ENCODE results near the gene HKDC1.

The HKDC1 gene

GRCh38 chr10:69201045-69201444 lies 19.1 kb upstream of the HKDC1 start:
- Histone ChIP-seq H3K4me1 (ENCODE audit: control insufficient read depth in 1 of 2, insufficient read depth in 1 of 2, low read depth in 1 of 2, low read length in 1 of 2) (no peaks in the 10 kb centered on the region), H3K27me3 (no peaks in the 10 kb centered on the region), H3K27ac (no peak overlapping the region), H3K36me3 (peaks cover 34% of the 10 kb centered on the region), H3K4me3 (ENCODE audit: low read depth in 1 of 2, low read length in 1 of 2) (no peak overlapping the region), H3K9me3 (no peaks in the 10 kb centered on the region)
- TF ChIP-seq CTCF (IDR thresholded peaks at IDR 0.05): no peak

- TF ChIP-seq CTCF (IDR thresholded peaks at IDR 0.05): no peak
- no peaks in the 10 kb centered on the region for H3K4me1 ChIP-seq (ENCODE audit: control insufficient read depth in 1 of 2, insufficient read depth in 1 of 2, low read depth in 1 of 2, low read length in 1 of 2)
- no peak overlapping the region for H3K27ac ChIP-seq
- H3K36me3 ChIP-seq: peaks cover 29% of the 10 kb centered on the region
- H3K9me3 ChIP-seq: no peaks in the 10 kb centered on the region
- no peak overlapping the region for H3K4me3 ChIP-seq (ENCODE audit: low read depth in 1 of 2, low read length in 1 of 2)
- H3K27me3 ChIP-seq: no peaks in the 10 kb centered on the region
These were observed 17.8 kb upstream of the HKDC1 start for GRCh38 chr10:69202332-69202731.

- H3K9me3 ChIP-seq: no peaks in the 10 kb centered on the region
- no peaks in the 10 kb centered on the region for H3K27me3 ChIP-seq
- no peak for TF ChIP-seq CTCF (IDR thresholded peaks at IDR 0.05)
- H3K27ac ChIP-seq: no peak overlapping the region
- H3K36me3 ChIP-seq: peaks cover 26% of the 10 kb centered on the region
- H3K4me1 ChIP-seq (ENCODE audit: control insufficient read depth in 1 of 2, insufficient read depth in 1 of 2, low read depth in 1 of 2, low read length in 1 of 2): no peaks in the 10 kb centered on the region
- H3K4me3 ChIP-seq (ENCODE audit: low read depth in 1 of 2, low read length in 1 of 2): no peak overlapping the region
These were observed 11.4 kb upstream of the HKDC1 start for GRCh38 chr10:69208761-69209160.

GRCh38 chr10:69209787-69210484 lies 10.2 kb upstream of the HKDC1 start:
- Histone ChIP-seq H3K27me3 (no peaks in the 10 kb centered on the region), H3K4me3 (ENCODE audit: low read depth in 1 of 2, low read length in 1 of 2) (no peak overlapping the region), H3K36me3 (peaks cover 18% of the 10 kb centered on the region), H3K4me1 (ENCODE audit: control insufficient read depth in 1 of 2, insufficient read depth in 1 of 2, low read depth in 1 of 2, low read length in 1 of 2) (peaks cover 6 to 9% of the 10 kb centered on the region in 2 experiments), H3K9me3 (no peaks in the 10 kb centered on the region), H3K27ac (no peak overlapping the region)
- no peak for TF ChIP-seq CTCF (IDR thresholded peaks at IDR 0.05)

GRCh38 chr10:69211104-69211503 lies 9.0 kb upstream of the HKDC1 start:
- peaks cover 12% of the 10 kb centered on the region for H3K36me3 ChIP-seq
- TF ChIP-seq CTCF (IDR thresholded peaks at IDR 0.05): no peak
- peaks cover 16 to 20% of the 10 kb centered on the region in 2 experiments for H3K4me1 ChIP-seq (ENCODE audit: control insufficient read depth in 1 of 2, insufficient read depth in 1 of 2, low read depth in 1 of 2, low read length in 1 of 2)
- no peak overlapping the region for H3K27ac ChIP-seq
- H3K9me3 ChIP-seq: no peaks in the 10 kb centered on the region
- H3K4me3 ChIP-seq (ENCODE audit: low read depth in 1 of 2, low read length in 1 of 2): no peak overlapping the region
- H3K27me3 ChIP-seq: no peaks in the 10 kb centered on the region
